H1 (cell line): Measurements from ENCODE around the gene DDX53. TPM values are rescaled to one million over a fixed set of nuclear protein-coding genes. Genes with fewer than 3 reads are reported as not detected.

Experiments used
- CTCF ChIA-PET: fragments of 300-600 bp; sonication (Branson Sonifier 250); formaldehyde crosslinking; loops from one replicate; lab custom pipeline; 2021; ENCODE audit not compliant: partially characterized antibody; lab: Charles Lee
- POLR2A ChIA-PET: fragments of 300-600 bp; sonication (Branson Sonifier 250); formaldehyde crosslinking; loops from one replicate; lab custom pipeline; 2021; ENCODE audit warnings: inconsistent platforms; ENCODE audit not compliant: partially characterized antibody; lab: Charles Lee
- DNase-seq, 2 experiments: peaks; one replicate each; pipeline versions ENCODE4 v3.0.0 to v3.0.0-alpha.2; 2010 to 2022; ENCODE audit warnings: low spot score in 2 of 2, low read depth in 1 of 2, mixed read lengths in 1 of 2
- FAIRE-seq: peaks from 2 replicates; lab custom pipeline; 2011; peaks lifted over from hg19 to GRCh38; lab: Jason Lieb, UNC
- H2AFZ ChIP-seq: 2 replicates; pipeline ENCODE4 v1.8.1; 2012; ENCODE audit warnings: low read length, inconsistent platforms
- H2AK5ac ChIP-seq: 2 replicates; pipeline ENCODE4 v1.6.1; 2013; ENCODE audit warnings: low read depth, low read length
- H2BK120ac ChIP-seq: replicated peaks from 2 replicates; pipeline ENCODE3; 2013; ENCODE audit warnings: low read depth, low read length, inconsistent platforms
- H2BK12ac ChIP-seq: 2 replicates; pipeline ENCODE4 v1.6.1; 2013; ENCODE audit warnings: low read depth, low read length
- H2BK15ac ChIP-seq: 2 replicates; pipeline ENCODE4 v1.6.1; 2013; ENCODE audit warnings: low read length
- H2BK20ac ChIP-seq: 2 replicates; pipeline ENCODE4 v1.6.1; 2013; ENCODE audit warnings: low read length
- H2BK5ac ChIP-seq: 2 replicates; pipeline ENCODE4 v1.6.1; 2013; ENCODE audit warnings: low read depth, low read length
- H3K14ac ChIP-seq: 2 replicates; pipeline ENCODE4 v1.6.1; 2013; ENCODE audit warnings: inconsistent platforms; ENCODE audit not compliant: insufficient read length
- H3K18ac ChIP-seq: 2 replicates; pipeline ENCODE4 v1.6.1; 2013; ENCODE audit warnings: low read length; ENCODE audit errors: extremely low read depth
- H3K23ac ChIP-seq: 2 replicates; pipeline ENCODE4 v1.6.1; 2013; ENCODE audit warnings: inconsistent platforms; ENCODE audit not compliant: insufficient read length
- H3K23me2 ChIP-seq: 2 replicates; pipeline ENCODE4 v1.6.1; 2013; ENCODE audit warnings: low read depth, low read length
- H3K27ac ChIP-seq: 2 replicates; pipeline ENCODE4 v1.6.1; 2011; ENCODE audit warnings: low read depth, low read length, inconsistent platforms
- H3K27me3 ChIP-seq, 4 experiments: replicated peaks in 1 of 4; 1 replicate in 1 of 4; 2 replicates in 3 of 4; pipeline versions ENCODE4 v1.6.1 to v1.8.1; 2011 to 2013; ENCODE audit warnings: low read length in 3 of 4, mild to moderate bottlenecking in 3 of 4, inconsistent platforms in 2 of 4, mixed read lengths in 2 of 4, moderate library complexity in 1 of 4; ENCODE audit not compliant: control insufficient read depth in 3 of 4, insufficient read depth in 3 of 4; ENCODE audit errors: extremely low read depth in 1 of 4
- H3K36me3 ChIP-seq, 4 experiments: 2 replicates each; pipeline versions ENCODE4 v1.6.1 to v1.8.1; 2011 to 2013; ENCODE audit warnings: mild to moderate bottlenecking in 4 of 4, low read length in 3 of 4, moderate library complexity in 2 of 4, control low read depth in 1 of 4, inconsistent platforms in 1 of 4; ENCODE audit not compliant: insufficient read depth in 4 of 4, control insufficient read depth in 2 of 4
- H3K4ac ChIP-seq: replicated peaks from 2 replicates; pipeline ENCODE3; 2013; ENCODE audit warnings: low read length, low read depth, mixed read lengths, inconsistent platforms; ENCODE audit not compliant: insufficient read length
- H3K4me1 ChIP-seq, 4 experiments: replicated peaks in 1 of 4; 1 replicate in 1 of 4; 2 replicates in 3 of 4; pipeline versions ENCODE4 v1.6.1 to v1.8.1; 2011 to 2013; ENCODE audit warnings: low read length in 3 of 4, inconsistent platforms in 2 of 4, mixed read lengths in 1 of 4; ENCODE audit not compliant: insufficient read depth in 4 of 4, control insufficient read depth in 3 of 4
- H3K4me2 ChIP-seq, 2 experiments: 2 replicates each; pipeline versions ENCODE4 v1.6.1 to v1.8.1; 2011 to 2013; ENCODE audit warnings: low read depth in 2 of 2, low read length in 2 of 2, control low read depth in 1 of 2, inconsistent platforms in 1 of 2, mild to moderate bottlenecking in 1 of 2; ENCODE audit not compliant: insufficient read depth in 1 of 2
- H3K4me3 ChIP-seq, 4 experiments: fragments of 200-600, 300-600 bp in 1 of 4; sonication (generic), shearing (Covaris generic), sonication (Bioruptor Twin) in 1 of 4; 2 replicates each; pipeline versions ENCODE4 v1.5.1 to v1.8.1; 2011 to 2016; ENCODE audit warnings: low read length in 4 of 4, low read depth in 3 of 4, control low read depth in 2 of 4, inconsistent platforms in 2 of 4, mild to moderate bottlenecking in 2 of 4, mixed read lengths in 1 of 4, moderate library complexity in 1 of 4; ENCODE audit not compliant: insufficient read depth in 2 of 4; ENCODE audit errors: extremely low read depth in 1 of 4
- H3K56ac ChIP-seq: replicated peaks from 2 replicates; pipeline ENCODE3; 2013; ENCODE audit warnings: low read depth, mild to moderate bottlenecking, mixed read lengths, low read length, inconsistent platforms; ENCODE audit not compliant: insufficient read length
- H3K79me1 ChIP-seq: 2 replicates; pipeline ENCODE4 v1.6.1; 2013; ENCODE audit warnings: low read depth, low read length, control low read depth
- H3K79me2 ChIP-seq, 2 experiments: 2 replicates each; pipeline versions ENCODE4 v1.6.1 to v1.8.1; 2012 to 2013; ENCODE audit warnings: low read length in 2 of 2, mild to moderate bottlenecking in 2 of 2, inconsistent platforms in 1 of 2; ENCODE audit not compliant: insufficient read depth in 2 of 2, control insufficient read depth in 1 of 2
- H3K9ac ChIP-seq, 4 experiments: replicated peaks in 1 of 4; 1 replicate in 1 of 4; 2 replicates in 3 of 4; pipeline versions ENCODE4 v1.6.1 to v1.8.1; 2011 to 2013; ENCODE audit warnings: low read depth in 3 of 4, low read length in 3 of 4, control low read depth in 2 of 4, mild to moderate bottlenecking in 2 of 4, moderate library complexity in 2 of 4, inconsistent platforms in 1 of 4; ENCODE audit errors: extremely low read depth in 1 of 4
- H3K9me3 ChIP-seq, 2 experiments: 2 replicates each; pipeline versions ENCODE4 v1.6.1 to v1.8.1; 2012 to 2013; ENCODE audit warnings: mild to moderate bottlenecking in 2 of 2, moderate library complexity in 2 of 2, control low read depth in 1 of 2, inconsistent platforms in 1 of 2, low read depth in 1 of 2, low read length in 1 of 2, mixed read lengths in 1 of 2; ENCODE audit not compliant: insufficient read depth in 2 of 2
- H4K20me1 ChIP-seq, 2 experiments: replicated peaks in 1 of 2; 2 replicates each; pipeline versions ENCODE3 to v1.8.1; 2011 to 2013; ENCODE audit warnings: inconsistent platforms in 2 of 2, low read length in 2 of 2, mild to moderate bottlenecking in 1 of 2; ENCODE audit not compliant: insufficient read depth in 2 of 2, control insufficient read depth in 1 of 2
- H4K5ac ChIP-seq: 2 replicates; pipeline ENCODE4 v1.6.1; 2013; ENCODE audit warnings: low read length, low read depth, mixed read lengths, inconsistent platforms; ENCODE audit not compliant: insufficient read length
- H4K8ac ChIP-seq: 2 replicates; pipeline ENCODE4 v1.8.0; 2013; ENCODE audit warnings: mild to moderate bottlenecking, moderate library complexity, low read length, inconsistent platforms; ENCODE audit not compliant: insufficient read depth; ENCODE audit errors: extremely low read depth
- H4K91ac ChIP-seq: replicated peaks from 2 replicates; pipeline ENCODE3; 2013; ENCODE audit warnings: low read length, mixed read lengths, inconsistent platforms; ENCODE audit not compliant: insufficient read length
- ASH2L ChIP-seq: fragments of 200-600, 300-600 bp; sonication (generic); IDR thresholded peaks from one replicate; pipeline ENCODE4 v1.7.1; 2017; ENCODE audit warnings: low read length
- NRF1 ChIP-seq: IDR thresholded peaks from 2 replicates; pipeline ENCODE4 v1.6.1; 2011; ENCODE audit warnings: mild to moderate bottlenecking, low read depth, low read length, improper control_type of control experiment
- SP2 ChIP-seq: IDR thresholded peaks from 2 replicates; pipeline ENCODE4 v1.6.1; 2012; ENCODE audit warnings: mild to moderate bottlenecking, low read length, inconsistent platforms
- WGBS, 2 experiments: shearing (Covaris generic) in 1 of 2; methylation state at CpG; one replicate each; pipeline versions ENCODE4 v1.1.6 to v1.1.7; 2013 to 2015; ENCODE audit warnings: low lambda C conversion rate in 2 of 2, mixed read lengths in 2 of 2, inconsistent platforms in 1 of 2, low coverage in 1 of 2, missing lambda C conversion rate in 1 of 2; ENCODE audit not compliant: insufficient replicate concordance in 2 of 2, insufficient coverage in 1 of 2, insufficient read length in 1 of 2; ENCODE audit errors: extremely low coverage in 1 of 2, missing lambda C conversion rate in 1 of 2; 5-methylcytosine and 5-hydroxymethylcytosine counted together
- polyA plus RNA-seq, 7 experiments: library from polyadenylated mRNA; depleted of rRNA in 3 of 7; stranded (reverse) in 5 of 7; unstranded in 2 of 7; fragments of >200 nt in 5 of 7; fragments of 200-250 nt in 2 of 7; gene quantifications; 1 replicate in 5 of 7; 2 replicates in 1 of 7; 4 replicates in 1 of 7; pipeline versions ENCODE4 v1.2.1 to v1.2.3, GENCODE V29; 2011 to 2013; ENCODE audit warnings: missing spikeins in 2 of 7, mixed read lengths in 2 of 7
- total RNA-seq: library from RNA; stranded (reverse); fragmentation: NEBNext Ultra II Directional; extraction: Animal tissue kit (Norgen Biotek cat#: 25700); gene quantifications from 2 replicates; pipeline ENCODE4 v1.2.1, GENCODE V29; 2021

The DDX53 gene
- total and polyA plus RNA-seq, 2 of the 8 experiments (the other 6 are each of a cell fraction or from before 2014, with no cell fraction given) = not detected

DNA sequence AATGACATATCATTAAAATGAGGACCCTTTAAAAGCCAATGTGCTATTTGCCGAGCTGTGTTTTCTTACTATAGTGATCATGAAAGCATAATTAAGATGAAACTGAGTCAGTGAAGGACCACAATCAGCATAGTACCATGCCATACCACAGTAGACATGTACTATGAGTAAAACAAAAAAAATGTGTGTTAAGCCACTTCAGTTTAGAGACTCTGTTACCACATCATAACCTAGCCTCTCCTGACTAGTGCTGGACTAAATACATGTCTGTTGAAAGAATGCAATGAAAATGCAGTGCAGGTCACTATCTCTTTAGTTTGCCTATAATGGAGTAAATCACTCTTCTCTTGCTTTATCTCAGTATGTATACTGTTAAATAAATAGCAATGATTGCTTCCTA is 12.3 kb upstream of the DDX53 start:
- Histone ChIP-seq H2BK20ac (no peak overlapping the region), H3K14ac (no peak overlapping the region), H3K9me3 (no peaks in the 10 kb centered on the region), H3K4me1 (no peaks in the 10 kb centered on the region), H4K20me1 (no peaks in the 10 kb centered on the region), H3K4me2 (no peak overlapping the region), H3K36me3 (no peaks in the 10 kb centered on the region), H2AK5ac (no peak overlapping the region), H3K9ac (no peak overlapping the region), H3K79me1 (no peaks in the 10 kb centered on the region), H2BK5ac (no peak overlapping the region), H3K4ac (no peak overlapping the region), H3K56ac (no peak overlapping the region), H2BK15ac (no peak overlapping the region), H3K79me2 (no peaks in the 10 kb centered on the region), H3K23me2 (no peaks in the 10 kb centered on the region), H2BK120ac (no peak overlapping the region), H4K8ac (no peak overlapping the region), H3K18ac (no peak overlapping the region), H3K23ac (no peak overlapping the region), H3K27me3 (no peaks in the 10 kb centered on the region), H2AFZ (no peak overlapping the region), H3K27ac (no peak overlapping the region), H2BK12ac (no peak overlapping the region), H3K4me3 (no peak overlapping the region), H4K5ac (no peak overlapping the region), H4K91ac (no peak overlapping the region)
- CTCF ChIA-PET = interaction anchor here (0.9 kb wide), 1 partner anchor 12 kb away, joined by 4 read pairs; no protein-coding TSS in a partner anchor
- WGBS, 2 experiments = 82% methylated on average over 1 of the region's 1 CpG; no CpG with 5 or more reads in 1 of the 2 experiments
- POLR2A ChIA-PET = no interaction called here
- DNase-seq (no peak), FAIRE-seq (no peak)
- TF ChIP-seq NRF1 (no peak), SP2 (no peak), ASH2L (no peak)
